NCI-H2227 treated with DMSO at 0.1 percent for 48 hours (cell line): ENCODE measurements around the gene TMCC1.
"Not testable (repeated sequence)": the region's sequence is repeated elsewhere in the genome, so short reads cannot be mapped to it uniquely, and the experiment has no call there.

Experiments
- DNase-seq: peaks from one replicate; lab custom pipeline; 2025; lab: John Stamatoyannopoulos, UW

Gene TMCC1

DNA sequence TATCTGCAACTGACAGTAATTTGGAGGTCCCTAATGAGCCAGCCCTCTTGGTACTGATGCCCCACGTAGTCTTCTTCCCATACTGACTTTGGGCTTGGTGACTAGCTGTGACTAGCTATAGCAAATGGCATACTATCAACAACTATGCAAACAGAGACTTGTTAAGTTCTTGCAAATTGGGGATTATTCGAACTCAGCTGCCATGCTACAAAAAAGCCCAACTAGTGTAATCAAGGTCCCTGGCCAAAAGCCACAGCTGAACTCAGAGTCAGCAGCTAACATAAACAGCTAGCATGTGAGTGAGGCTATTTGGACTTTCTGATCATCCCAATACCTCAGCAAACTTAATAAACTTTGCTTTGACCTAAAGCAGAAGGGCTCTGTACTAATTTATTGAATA, 165.8 kb downstream of the TMCC1 start:
- no peak for DNase-seq

DNA sequence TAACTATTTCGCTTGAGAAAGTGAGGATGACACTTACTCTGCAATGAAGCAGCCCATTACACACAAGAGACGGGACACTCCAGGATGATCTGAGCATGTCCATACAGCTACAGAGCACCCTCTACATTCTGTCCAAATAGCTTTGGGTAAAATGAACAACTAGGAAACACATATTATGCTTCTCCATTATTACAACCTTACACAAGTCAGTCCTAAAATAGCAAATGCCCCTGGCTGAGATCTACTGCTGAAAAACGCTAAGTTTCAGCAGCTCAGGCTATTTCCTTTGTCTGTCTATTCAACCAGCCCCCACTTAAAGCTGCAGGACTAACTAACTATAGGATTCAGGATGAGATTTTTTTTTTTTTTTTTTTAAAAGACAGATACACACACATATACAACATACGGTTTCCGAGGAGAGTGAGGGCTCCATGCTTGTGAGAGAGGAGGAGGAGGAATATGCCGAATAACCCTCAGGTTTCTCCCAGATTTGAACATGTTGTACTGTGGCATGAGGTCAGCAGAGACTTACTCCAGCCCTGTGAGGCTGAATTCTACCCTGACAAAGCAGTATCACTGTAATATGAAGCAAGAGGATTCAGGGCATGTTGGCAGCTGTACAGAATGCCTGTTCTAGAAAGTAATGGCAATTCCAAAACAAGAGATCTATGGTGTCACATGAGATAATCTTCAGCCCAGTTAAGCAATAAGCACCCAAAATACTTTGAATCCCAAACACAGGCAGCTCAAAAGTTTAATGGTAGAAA, 169.8 kb downstream of the TMCC1 start:
- no peak for DNase-seq

DNA sequence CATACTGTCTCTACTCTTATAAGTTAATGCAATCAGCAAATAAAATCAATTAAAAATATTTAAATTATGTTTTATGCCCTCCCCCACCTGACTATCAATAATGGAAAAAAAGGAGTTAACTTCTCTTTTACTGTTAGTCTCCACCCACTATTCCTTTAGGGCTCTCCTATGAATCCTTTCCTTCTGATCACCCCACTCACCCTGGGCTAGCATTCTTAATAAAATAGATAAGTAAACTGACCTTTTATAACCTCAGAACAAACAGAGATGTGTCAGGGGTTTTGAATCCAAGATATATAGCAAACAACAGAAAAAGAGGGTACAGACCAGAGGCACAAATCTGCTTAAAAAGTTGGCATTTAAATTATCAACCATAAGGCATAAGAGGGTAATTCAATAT, 171.0 kb downstream of the TMCC1 start:
- no peak for DNase-seq

DNA sequence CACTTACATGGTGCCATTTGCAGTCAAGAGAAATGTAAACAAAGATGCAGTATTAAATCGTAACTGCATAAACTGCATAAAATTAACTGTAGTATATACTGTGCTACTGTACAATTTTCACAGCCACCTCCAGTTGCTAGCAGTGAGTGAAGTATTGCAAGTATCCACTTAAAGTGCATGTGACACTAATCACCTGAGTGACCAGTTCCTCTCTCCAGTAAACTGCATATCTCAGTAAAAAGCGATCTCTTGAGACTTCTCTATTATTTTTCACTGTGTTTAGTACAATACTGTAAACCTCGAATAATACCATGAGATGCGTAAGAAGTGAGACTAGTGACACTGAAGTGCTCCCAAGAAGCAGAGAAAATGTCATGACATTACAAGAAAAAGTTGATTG, 175.3 kb downstream of the TMCC1 start:
- DNase-seq = no peak

DNA sequence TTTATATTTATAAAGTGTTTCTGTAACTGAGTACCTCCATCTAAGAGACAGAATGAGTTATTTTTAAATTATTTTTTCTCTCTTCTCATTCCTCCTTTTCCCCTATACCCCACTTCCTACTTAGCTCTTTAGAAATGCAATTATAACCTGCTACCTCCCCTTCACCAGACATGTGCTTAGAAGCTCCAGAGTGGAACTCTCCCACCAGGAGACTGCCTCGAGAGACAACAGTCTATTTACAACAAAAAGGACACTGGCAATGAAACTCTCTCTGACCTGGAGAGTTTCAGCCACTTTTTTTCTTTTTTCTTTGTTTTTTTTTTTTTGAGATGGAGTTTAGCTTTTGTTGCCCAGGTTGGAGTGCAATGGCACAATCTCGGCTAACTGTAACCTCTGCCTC, 177.7 kb downstream of the TMCC1 start:
- no peak for DNase-seq

DNA sequence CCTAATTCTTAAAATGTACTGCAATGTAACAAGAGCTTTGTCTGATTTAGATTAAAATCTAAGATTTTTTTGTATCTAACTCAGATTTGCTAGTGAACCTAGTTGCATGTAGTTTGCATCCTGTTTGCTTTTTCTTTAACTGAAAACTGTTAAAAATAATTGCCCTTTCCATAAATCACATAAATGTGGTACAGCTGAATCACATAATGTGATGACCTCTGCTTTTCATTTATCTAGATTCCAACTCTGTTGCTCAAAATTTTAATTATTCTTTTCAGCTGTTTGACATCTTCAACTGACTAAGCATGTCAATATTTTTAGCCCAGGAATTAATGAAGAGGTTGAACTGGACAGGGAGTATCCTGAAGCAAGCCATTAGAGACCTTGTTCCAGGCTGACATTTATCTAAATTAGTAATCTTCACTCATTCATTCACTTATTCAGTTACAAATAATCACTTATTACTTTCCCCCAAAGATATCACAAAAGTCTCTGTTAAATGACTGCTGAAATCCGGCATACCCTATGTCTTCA, 185.1 kb downstream of the TMCC1 start:
- DNase-seq = no peak

DNA sequence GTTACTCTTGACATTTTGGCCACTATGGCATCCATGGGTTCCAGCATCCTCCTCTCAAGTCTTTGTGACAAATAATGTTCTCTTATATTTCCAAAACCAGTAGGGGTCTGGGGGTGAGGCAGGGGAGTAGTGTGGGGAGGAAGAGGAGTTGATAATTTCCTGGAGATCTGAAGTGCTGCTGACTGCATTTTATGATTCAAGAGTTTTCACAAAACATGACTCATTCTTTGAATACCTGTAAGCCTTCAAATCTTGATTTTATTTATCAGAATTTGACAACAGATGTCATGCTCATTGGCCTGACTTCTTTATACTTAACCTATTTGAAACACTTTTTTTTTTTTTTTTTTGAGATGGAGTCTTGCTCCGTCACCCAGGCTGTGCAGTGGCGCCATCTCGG, 188.2 kb downstream of the TMCC1 start:
- DNase-seq = no peak

DNA sequence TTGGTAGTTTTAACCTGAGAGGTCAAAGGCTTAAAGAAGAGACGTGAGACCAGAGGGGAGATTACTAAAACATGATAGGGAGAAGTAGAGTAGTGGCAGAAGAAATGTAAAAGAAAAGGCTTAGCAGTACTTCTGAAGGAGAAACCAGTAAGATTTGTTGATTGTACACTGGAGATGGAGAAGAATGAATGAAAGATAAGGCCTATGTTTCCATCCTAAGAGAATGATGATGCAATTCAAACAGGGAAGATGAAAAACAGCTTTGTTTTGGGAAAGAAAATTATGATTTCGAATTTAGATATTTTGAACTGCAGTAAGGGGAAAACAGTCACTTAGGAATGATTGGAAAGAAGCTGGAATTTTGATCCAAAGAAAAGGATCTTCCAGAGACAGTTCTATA, 189.6 kb downstream of the TMCC1 start:
- DNase-seq = no peak

DNA sequence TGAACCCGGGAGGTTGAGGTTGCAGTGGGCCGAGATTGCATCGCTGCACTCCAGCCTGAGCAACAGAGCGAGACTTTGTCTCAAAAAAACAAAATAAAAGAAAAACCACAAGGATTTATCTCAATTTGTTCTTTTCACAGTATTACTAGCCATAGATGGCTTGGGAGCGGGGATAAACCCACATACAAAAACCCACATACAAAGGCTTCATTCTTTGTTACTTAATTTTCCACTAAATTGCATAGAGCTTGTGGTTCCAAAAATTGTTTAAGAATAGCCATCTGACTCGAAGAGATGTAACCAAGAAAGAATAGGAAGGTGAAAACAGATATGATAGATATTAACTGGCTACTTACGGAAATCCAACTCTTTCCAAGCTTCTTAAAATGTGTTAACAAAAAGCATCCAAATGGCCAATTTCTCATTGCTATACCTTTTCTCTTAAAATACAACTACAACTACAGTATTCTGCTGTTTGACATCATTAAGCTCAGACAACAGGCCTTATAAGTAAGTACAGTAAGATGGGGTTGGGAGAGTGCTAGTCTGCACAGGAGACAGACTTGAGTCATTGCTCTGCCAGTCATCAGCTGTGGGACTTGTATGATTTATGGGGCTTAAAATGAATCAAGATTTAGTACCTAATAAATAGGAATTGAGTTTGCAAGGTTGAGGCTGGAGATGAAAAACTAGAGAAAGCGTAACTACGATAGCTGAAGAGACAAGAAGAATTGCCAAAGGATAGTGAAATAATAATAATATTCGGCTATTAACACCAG, 190.4 kb downstream of the TMCC1 start:
- DNase-seq = no peak

DNA sequence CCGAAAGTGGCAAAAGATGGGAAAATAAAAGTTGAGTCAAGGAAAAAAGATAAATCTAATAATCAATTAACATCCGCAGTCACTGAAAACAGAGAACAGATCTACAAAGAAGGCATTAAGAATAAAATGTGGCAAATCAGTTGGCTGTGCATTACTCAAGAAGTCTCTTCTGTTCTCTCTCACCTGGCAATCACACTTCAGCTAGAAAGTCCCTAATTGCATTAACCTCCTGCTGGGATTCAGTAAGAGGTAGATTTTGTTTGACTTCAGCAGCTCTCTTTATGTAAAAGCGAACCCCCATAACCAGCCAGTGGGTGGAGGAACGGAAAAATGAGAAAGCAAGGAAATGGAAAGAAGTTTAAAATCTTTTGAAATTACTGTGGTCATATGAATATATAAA, 192.3 kb downstream of the TMCC1 start:
- no peak for DNase-seq

DNA sequence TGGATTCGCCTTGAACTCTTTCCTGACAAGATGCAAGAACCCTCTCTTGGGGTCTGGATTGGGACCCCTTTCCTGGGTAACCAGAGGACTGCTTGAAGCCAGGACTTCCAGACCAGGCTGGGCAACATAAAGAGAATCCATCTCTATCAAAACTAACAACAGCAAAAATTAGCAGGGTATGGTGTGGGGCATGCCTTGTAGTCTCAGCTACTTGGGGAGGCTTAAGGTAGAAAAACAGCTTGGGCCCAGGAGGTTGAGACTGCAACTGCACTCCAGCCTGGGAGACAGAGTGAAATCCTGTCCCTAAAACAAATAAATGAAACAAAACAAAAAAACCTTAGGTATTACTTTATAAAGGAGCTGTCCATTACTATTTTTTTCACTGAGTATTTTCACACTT, 193.9 kb downstream of the TMCC1 start:
- DNase-seq = no peak

DNA sequence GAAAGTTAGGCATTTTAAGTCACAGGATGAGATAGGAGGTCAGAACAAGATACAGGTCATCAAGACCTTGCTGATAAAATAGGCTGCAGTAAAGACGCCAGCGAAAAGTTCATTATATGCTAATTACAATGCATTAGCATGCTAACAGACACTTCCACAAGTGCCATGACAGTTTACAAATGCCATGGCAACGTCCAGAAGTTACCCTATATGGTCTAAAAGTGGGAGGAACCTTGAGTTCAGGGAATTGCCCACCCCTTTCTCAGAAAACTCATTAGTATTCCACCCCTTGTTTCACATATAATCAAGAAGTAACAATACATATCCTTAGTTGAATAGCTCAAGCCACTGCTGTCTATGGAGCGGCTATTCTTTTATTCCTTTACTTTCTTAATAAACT, 194.3 kb downstream of the TMCC1 start:
- DNase-seq = no peak

DNA sequence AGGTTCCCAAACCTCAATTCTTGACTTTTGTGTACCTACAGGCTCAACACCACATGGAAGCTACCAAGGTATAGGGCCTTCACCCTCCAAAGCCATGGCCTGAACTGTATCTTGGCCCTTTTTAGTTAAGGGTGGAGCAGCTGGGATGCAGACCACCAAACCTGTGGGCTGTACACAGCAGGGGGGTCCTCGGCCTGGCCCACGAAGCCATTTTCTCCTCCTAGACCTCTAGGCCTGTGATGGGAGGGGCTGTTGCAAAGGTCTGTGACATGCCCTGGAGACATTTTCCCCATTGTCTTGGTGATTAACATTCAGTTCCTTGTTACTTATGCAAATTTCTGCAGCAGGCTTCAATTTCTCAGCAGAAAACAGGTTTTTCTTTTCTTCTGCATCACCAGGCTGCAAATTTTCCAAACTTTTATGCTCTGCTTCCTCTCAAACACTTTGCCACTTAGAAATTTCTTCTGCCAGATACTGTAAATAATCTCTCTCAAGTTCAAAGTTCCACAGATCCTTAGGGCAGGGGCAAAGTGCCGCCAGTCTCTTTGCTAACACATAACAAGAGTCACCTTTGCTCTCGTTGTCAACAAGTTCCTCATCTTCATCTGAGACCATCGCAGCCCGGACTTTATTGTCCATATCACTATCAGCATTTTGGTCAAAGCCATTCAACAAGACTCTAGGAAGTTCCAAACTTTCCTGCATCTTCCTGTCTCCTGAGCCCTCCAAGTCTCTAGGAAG, 196.1 kb downstream of the TMCC1 start:
- no peak for DNase-seq

DNA sequence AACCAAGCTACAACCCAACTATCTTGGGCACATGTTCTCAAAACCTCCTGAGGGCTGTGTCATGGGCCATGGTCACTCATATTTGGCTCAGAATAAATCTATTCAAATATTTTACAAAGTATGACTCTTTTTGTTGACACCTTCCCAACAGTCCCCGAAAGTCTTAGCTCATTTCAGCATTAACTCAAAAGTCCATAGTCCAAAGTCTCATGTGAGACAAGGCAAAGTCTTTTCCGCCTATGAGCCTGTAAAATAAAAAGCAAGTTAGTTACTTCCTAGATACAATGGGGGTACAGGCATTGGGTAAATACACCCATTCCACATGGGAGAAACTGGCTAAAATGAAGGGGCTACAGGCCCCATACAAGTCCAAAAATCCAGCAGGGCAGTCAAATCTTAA, 197.1 kb downstream of the TMCC1 start:
- DNase-seq = not testable (repeated sequence)

DNA sequence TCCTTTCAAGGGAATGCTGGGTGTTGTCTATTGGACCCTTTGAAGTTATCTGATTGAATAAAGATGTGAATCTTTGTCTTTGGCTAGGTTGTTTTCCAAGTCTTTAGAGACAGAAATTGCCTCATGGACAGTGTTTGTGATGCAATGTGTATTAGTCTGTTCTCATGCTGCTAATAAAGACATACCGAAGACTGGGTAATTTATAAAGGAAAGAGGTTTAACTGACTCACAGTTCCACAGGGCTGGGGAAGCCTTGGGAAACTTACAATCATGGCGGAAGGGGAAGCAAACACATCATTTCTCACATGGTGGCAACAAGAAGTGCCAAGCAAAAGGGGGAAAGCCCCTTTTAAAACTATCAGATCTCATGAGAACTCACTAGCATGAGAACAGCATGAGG, 198.3 kb downstream of the TMCC1 start:
- DNase-seq = no peak

DNA sequence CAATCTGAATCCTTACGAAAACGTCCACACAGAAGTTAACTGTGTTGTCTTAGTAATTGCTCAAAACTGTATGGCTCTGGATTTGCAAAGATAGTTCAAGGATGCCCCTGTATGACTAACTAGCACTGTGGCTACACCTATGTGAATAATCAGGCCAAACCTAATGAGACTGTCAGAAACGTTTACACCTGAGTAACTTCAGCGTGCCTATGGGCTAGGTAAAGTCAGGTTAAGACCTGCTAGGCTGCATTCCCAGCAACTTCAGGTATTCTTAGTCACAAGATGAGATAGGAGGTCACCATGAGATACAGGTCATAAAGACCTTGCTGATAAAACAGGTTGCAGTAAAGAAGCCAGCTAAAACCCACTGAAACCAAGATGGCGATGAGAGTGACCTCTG, 199.3 kb downstream of the TMCC1 start:
- no peak for DNase-seq

DNA sequence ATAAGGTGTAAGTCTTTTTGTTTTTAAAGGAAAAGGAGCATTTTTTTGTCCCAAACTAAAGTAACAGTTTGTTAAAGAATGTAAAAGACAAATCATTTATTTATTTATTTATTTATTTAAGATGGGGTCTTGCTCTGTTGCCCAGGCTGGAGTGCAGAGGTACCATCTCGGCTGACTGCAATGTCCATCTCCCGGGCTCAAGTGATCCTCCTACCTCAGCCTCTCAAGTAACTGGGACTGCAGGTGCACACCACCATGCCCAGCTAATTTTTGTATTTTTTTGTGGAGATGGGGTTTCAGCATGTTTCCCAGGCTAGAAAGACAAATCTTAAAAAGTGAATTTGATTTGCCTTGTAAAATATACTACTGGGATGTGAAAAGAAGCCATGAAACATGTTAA, 200.8 kb downstream of the TMCC1 start:
- no peak for DNase-seq

DNA sequence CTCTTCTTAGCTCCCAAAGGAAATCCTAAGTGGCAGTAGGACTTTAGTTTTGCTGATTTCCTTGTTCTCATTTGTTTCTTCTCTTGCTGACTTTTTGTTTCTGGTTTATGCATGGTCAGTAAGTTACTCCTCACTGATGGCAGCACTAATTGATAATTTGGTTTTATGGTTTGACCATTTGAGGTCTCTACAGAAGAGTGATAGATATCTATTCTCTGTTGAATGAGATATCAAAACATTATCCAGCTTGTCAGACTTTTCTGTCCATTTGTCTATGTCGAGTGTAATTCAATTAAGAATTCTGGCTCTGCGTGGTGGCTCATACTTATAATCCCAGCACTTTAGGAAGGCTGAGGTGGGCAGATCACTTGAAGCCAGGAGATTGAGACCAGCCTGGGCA, 202.5 kb downstream of the TMCC1 start:
- no peak for DNase-seq

DNA sequence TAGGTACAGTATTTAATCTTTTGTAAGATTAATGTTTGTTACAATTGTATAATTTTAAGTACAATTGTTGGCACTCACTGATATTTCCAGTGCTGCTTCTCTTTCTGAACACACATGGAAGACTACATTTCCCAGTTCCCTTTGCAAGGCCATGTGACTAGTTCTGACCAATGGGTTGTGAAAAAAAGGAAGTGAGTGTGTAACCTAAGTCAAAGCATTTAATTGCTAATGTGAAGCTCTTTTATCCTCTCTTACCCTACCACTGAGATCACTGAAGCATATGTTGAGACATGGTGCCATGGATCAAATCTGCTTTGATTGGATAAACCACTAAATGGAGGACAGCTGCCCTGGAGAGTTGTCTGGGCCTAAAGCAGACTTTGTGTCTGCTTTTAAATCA, 203.1 kb downstream of the TMCC1 start:
- peak; percentile 55 for DNase-seq

DNA sequence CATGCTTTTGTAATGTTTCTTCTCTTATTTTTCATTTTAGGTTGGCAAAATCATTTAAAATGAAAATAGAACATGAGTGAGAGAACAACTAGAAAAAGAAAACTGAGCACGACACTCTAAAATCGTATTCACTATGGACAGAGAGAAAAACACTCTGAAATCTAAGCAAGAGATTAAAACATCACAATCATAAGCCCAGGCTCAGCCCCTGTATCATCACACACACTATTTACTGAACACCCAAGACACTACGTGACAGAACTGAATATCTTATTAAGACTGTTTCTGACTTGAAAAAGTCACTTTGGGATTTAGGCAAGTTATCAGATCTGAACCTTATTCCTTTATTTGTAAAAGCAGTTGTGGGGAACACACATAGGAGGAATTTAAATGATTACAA, 204.5 kb downstream of the TMCC1 start:
- DNase-seq = no peak

DNA sequence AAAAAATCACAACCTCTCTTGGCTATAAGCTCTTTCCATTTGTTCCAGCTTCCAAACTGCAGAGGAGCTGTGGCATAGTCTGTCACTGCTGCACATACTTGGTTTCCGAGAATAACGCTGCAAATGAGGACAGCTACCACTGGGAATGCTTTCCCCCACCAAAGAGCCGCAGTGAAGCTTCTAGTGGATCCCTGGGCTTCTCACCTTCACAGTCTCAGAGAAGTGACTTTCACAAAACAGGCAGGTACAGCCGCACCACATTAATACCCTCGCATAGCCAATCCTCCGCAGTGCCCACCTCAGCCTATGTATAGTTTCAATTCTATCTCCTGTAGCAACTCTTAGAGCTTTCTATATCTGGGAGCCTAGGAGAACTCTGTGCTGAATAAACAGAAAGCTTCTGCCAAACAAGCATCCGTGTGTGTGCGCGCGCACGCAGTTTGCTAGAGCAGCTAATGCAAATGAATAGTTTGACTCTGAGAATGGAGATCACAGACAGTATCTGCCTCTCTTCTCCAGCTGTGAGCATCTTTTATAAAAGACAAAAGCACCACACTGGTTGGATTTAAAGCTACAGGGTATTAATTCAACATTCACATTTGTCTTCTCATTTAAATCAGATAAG, 205.1 kb downstream of the TMCC1 start:
- peak; percentile 62 for DNase-seq

DNA sequence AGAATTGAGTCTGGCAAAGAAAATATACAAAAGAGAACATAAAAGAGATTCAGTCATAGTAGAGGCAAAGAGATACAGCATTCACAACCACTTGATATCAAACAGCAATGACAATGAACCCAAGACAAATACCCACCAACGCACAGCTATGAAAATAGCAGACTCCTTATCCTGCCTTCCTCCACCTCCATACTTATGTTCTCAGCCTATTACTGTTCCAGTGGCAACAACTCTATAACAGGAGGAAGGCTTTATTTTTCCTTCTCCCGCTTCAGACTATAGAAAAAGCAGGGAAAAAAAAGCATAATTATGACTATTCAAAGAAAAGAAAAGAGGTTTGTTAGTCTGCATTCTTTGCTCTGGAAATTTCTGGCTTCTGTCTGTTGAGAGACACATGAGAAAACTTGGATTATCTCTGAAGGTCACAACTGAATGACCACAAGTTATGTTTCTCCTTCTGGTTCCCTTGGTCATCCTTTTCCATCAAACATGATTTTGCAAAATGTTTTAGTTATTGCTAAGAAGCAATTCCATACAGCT, 205.9 kb downstream of the TMCC1 start:
- no peak for DNase-seq
